MCF 10A (cell line): ENCODE measurements around the gene TRPC4AP. TPM values are rescaled to one million over a fixed set of nuclear protein-coding genes. Genes with fewer than 3 reads are reported as not detected.

ENCODE experiments used
- BruUV-seq: library from RNA; stranded (reverse); fragments of 400-500 nt; replicated peaks from 2 replicates; lab custom pipeline; 2021; lab: Mats Ljungman, UMichigan
- CTCF ChIA-PET: fragments of 300-600 bp; sonication (Branson Sonifier 250); formaldehyde crosslinking; extraction: SDS; loops from one replicate; lab custom pipeline; 2021; ENCODE audit warnings: antibody characterized with exemption, inconsistent platforms; lab: Yijun Ruan, JAX
- POLR2A ChIA-PET: fragments of 300-600, 350-650 bp; sonication (Branson Sonifier 250); formaldehyde crosslinking; extraction: SDS; loops from one replicate; lab custom pipeline; 2020; ENCODE audit warnings: antibody characterized with exemption, inconsistent platforms; lab: Yijun Ruan, JAX
- DNase-seq: peaks from one replicate; pipeline ENCODE4 v3.0.0-alpha.2; 2018; ENCODE audit not compliant: unreplicated experiment
- H3K27ac Mint-ChIP-seq: one replicate; pipeline ENCODE4 v1.8.0; 2022; ENCODE audit warnings: mild to moderate bottlenecking, low read depth, mixed read lengths; ENCODE audit not compliant: unreplicated experiment
- H3K27me3 Mint-ChIP-seq: one replicate; pipeline ENCODE4 v1.8.0; 2022; ENCODE audit warnings: mixed read lengths; ENCODE audit not compliant: insufficient read depth, unreplicated experiment
- H3K36me3 Mint-ChIP-seq: one replicate; pipeline ENCODE4 v1.8.0; 2022; ENCODE audit warnings: mild to moderate bottlenecking, moderate library complexity, mixed read lengths; ENCODE audit not compliant: insufficient read depth, unreplicated experiment
- H3K4me1 Mint-ChIP-seq: one replicate; pipeline ENCODE4 v1.8.0; 2022; ENCODE audit warnings: mixed read lengths; ENCODE audit not compliant: insufficient read depth, unreplicated experiment
- H3K4me3 Mint-ChIP-seq: one replicate; pipeline ENCODE4 v1.8.0; 2022; ENCODE audit warnings: mild to moderate bottlenecking, moderate library complexity, mixed read lengths; ENCODE audit not compliant: unreplicated experiment
- H3K9me3 Mint-ChIP-seq: one replicate; pipeline ENCODE4 v1.8.0; 2022; ENCODE audit warnings: mixed read lengths; ENCODE audit not compliant: unreplicated experiment
- intact Hi-C: fragments of 100-400 bp; cut with micrococcal nuclease; formaldehyde crosslinking; loops from 2 replicates; pipeline ENCODE4 v1.14.1; 2022
- total RNA-seq: library from RNA; stranded (reverse); gene quantifications from 2 replicates; pipeline ENCODE4 v1.2.3, GENCODE V29; 2022
- TF ChIP-seq, protein P1 (sequence below): fragments of 200-600 bp; IDR thresholded peaks from one replicate; pipeline ENCODE4 v1.8.0; 2022; ENCODE audit warnings: antibody characterized with exemption, mild to moderate bottlenecking; ENCODE audit not compliant: unreplicated experiment

Gene TRPC4AP
- total RNA-seq, 1 experiment from 2014 or later = 51.8 TPM

DNA sequence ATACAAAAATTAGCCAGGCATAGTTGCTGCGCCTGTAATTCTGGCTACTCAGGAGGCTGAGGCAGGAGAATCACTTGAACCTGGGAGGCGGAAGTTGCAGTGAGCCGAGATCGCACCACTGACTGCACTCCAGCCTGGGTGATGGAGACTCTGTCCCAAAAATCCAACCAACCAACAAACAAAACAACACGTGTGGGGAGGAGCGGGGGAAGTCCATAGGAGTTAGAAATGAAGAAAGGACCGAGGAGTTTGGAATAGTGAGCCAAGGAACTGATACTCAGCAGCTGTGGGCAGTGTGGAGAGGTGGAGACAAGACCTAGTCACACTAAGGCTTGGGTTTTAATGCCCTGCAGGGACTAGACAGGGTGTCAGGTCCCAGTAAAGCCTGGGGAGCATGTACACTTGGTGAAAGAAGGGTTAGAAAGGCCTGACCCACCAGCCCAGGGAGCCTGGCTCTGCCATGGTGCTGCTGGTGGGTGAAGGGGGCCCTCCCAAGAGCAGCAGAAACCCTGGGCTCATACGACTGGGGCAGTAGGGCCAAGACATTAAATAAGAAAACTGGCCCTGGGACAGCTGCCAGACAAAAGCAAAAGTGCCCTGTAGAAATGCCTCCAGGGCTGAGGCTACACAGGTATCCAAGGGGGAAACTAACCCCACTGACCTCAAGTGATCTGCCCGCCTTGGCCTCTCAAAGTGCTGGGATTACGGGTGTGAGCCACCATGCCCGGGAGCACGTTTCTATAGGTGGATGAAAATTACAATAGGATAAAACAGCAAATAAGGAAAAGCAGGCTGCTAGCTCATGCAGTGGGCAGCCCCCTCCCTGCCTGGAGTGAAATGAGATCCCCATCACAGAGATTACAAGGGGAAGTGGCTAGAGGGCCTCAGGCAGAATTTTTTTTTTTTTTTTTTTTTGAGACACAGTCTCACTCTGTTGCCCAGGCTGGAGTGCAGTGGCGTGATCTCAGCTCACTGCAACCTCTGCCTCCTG lies 78.9 kb downstream of the TRPC4AP start:
- Mint-ChIP-seq H3K4me3 (no peak overlapping the region), H3K27ac (no peak overlapping the region), H3K36me3 (peaks cover 75% of the 10 kb centered on the region), H3K9me3 (no peaks in the 10 kb centered on the region), H3K27me3 (no peaks in the 10 kb centered on the region), H3K4me1 (no peaks in the 10 kb centered on the region)
- ChIA-PET POLR2A (interaction anchor here (1.2 kb wide), 1 partner anchor 11 kb away, joined by 3 read pairs; no protein-coding TSS in a partner anchor), CTCF (no interaction called here)
- intact Hi-C loops = no loop called here
- BruUV-seq = no TSS peak
- DNase-seq = no peak
- TF ChIP-seq, protein P1, sequence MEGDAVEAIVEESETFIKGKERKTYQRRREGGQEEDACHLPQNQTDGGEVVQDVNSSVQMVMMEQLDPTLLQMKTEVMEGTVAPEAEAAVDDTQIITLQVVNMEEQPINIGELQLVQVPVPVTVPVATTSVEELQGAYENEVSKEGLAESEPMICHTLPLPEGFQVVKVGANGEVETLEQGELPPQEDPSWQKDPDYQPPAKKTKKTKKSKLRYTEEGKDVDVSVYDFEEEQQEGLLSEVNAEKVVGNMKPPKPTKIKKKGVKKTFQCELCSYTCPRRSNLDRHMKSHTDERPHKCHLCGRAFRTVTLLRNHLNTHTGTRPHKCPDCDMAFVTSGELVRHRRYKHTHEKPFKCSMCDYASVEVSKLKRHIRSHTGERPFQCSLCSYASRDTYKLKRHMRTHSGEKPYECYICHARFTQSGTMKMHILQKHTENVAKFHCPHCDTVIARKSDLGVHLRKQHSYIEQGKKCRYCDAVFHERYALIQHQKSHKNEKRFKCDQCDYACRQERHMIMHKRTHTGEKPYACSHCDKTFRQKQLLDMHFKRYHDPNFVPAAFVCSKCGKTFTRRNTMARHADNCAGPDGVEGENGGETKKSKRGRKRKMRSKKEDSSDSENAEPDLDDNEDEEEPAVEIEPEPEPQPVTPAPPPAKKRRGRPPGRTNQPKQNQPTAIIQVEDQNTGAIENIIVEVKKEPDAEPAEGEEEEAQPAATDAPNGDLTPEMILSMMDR = no peak

DNA sequence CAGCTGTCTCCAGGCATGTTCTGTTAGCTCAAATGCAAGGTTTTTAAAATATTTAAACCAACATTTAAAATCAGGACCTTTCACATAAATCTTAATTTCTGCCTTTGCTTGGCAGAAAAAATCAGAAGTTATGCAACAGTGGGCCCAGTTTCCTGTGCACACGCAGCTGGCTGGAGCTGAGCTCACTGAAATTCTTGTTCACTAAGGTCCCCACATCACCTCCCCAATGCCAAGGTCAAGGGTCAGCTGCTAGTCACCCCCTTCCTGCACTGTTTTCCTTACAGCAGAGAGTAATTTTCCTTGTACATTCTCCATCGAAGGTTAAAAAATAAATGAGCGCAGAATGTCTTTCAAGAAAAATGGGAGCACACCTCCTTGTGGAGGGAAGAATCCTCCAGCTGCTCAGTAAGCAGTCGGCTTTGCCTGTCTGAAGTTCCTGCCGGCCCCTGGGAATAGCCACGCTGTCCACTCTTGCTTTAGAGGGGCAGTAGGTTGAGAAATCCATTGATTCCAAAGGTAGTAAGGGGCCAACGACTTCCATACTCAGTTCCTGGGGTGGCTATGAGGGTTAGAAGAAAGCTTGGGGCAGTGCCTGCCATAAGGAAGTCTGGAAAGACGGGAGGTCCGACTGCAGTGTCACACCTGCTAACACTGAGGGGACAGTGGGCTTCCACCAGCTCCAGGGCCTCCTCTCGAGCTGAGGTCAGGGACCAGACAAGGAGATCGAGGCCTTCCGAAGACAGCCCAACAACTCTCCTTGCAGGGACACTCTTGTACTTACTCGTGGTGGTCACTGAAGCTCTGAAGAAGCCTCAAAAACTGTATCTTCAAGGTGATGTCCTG lies 80.2 kb downstream of the TRPC4AP start:
- no peak for DNase-seq
- intact Hi-C loops = no loop called here
- Mint-ChIP-seq H3K4me3 (no peak overlapping the region), H3K36me3 (peaks cover 81% of the 10 kb centered on the region), H3K27ac (no peak overlapping the region), H3K27me3 (no peaks in the 10 kb centered on the region), H3K4me1 (no peaks in the 10 kb centered on the region), H3K9me3 (no peaks in the 10 kb centered on the region)
- TF ChIP-seq, protein P1 = no peak
- CTCF ChIA-PET = interaction anchor here (0.6 to 1.7 kb wide), 5 partner anchors 57 to 243 kb away, joined by 3 to 5 read pairs (median 3); no protein-coding TSS in a partner anchor
- POLR2A ChIA-PET = interaction anchor here (0.7 kb wide), 1 partner anchor 13 kb away, joined by 3 read pairs; no protein-coding TSS in a partner anchor
- BruUV-seq = no TSS peak

DNA sequence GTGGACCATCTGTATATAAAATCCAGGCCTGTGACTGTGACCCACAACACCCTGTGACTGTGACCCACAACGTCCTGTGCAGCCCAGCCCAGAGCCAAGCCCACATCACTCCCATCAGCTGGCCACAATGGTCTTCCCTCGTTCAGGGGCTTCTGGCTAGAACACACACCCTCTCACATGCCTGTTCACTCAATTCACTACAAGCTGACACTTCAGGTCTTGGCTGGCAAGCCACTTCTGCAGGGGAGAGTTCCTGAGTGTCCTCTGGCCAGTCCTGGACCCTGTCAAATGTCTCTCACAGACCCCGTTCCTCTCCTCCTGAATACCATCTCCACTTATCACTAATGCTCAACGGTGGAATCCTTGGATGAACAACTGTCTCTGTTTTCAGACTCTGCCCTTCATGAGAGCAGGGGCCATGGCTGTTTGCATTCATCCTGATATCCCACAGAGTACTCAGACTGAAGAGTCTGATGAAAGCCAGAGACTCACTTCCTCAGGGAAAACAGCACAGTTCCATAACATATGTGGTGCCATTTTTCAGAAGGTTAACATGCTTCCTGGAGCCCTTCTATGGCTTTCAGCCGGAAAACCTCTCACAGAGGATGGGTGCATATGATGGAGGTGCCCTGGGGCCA lies 80.9 kb downstream of the TRPC4AP start:
- ChIA-PET POLR2A (interaction anchor here (0.7 kb wide), 1 partner anchor 12 kb away, joined by 3 read pairs; no protein-coding TSS in a partner anchor), CTCF (interaction anchor here (0.6 to 1.7 kb wide), 5 partner anchors 57 to 244 kb away, joined by 3 to 5 read pairs (median 3); no protein-coding TSS in a partner anchor)
- Mint-ChIP-seq H3K9me3 (no peaks in the 10 kb centered on the region), H3K27me3 (no peaks in the 10 kb centered on the region), H3K4me3 (no peak overlapping the region), H3K27ac (no peak overlapping the region), H3K36me3 (peaks cover 88% of the 10 kb centered on the region), H3K4me1 (no peaks in the 10 kb centered on the region)
- intact Hi-C loops = no loop called here
- TF ChIP-seq, protein P1 = no peak
- no TSS peak for BruUV-seq
- no peak for DNase-seq
